Measurements from ENCODE around the gene ZNF646.

The ZNF646 gene

GRCh38 chr16:31127182-31127581 is 53.0 kb downstream of the ZNF646 start:
- TF ChIP-seq CTCF (IDR thresholded peaks at IDR 0.05; ENCODE audit: borderline replicate concordance, insufficient read depth, low read depth, low read length): no peak
- no peak overlapping the region for H3K4me3 ChIP-seq (ENCODE audit: low read depth, low read length)

GRCh38 chr16:31128711-31129567 is 54.7 kb downstream of the ZNF646 start:
- no peak for TF ChIP-seq CTCF (IDR thresholded peaks at IDR 0.05; ENCODE audit: borderline replicate concordance, insufficient read depth, low read depth, low read length)

GRCh38 chr16:31129568-31130335 is 55.5 kb downstream of the ZNF646 start:
- no peak for TF ChIP-seq CTCF (IDR thresholded peaks at IDR 0.05; ENCODE audit: borderline replicate concordance, insufficient read depth, low read depth, low read length)

More at GRCh38 chr16:31128711-31129567, 54.7 kb downstream of the ZNF646 start:
- H3K4me3 ChIP-seq (ENCODE audit: low read depth, low read length): no peak overlapping the region

GRCh38 chr16:31130336-31130891 is 56.2 kb downstream of the ZNF646 start:
- no peak overlapping the region for H3K4me3 ChIP-seq (ENCODE audit: low read depth, low read length)
- TF ChIP-seq CTCF (IDR thresholded peaks at IDR 0.05; ENCODE audit: borderline replicate concordance, insufficient read depth, low read depth, low read length): no peak

More at GRCh38 chr16:31129568-31130335, 55.5 kb downstream of the ZNF646 start:
- no peak overlapping the region for H3K4me3 ChIP-seq (ENCODE audit: low read depth, low read length)

GRCh38 chr16:31130899-31131298 is 56.7 kb downstream of the ZNF646 start:
- no peak overlapping the region for H3K4me3 ChIP-seq (ENCODE audit: low read depth, low read length)
- TF ChIP-seq CTCF (IDR thresholded peaks at IDR 0.05; ENCODE audit: borderline replicate concordance, insufficient read depth, low read depth, low read length): no peak

- no peak overlapping the region for H3K4me3 ChIP-seq (ENCODE audit: low read depth, low read length)
- TF ChIP-seq CTCF (IDR thresholded peaks at IDR 0.05; ENCODE audit: borderline replicate concordance, insufficient read depth, low read depth, low read length): no peak
These were observed 57.2 kb downstream of the ZNF646 start for GRCh38 chr16:31131416-31131815.
